NCI-H1105 treated with DMSO at 0.1 percent for 48 hours (cell line): ENCODE measurements around the gene LINC00632.
"Not testable (repeated sequence)": the region's sequence is repeated elsewhere in the genome, so short reads cannot be mapped to it uniquely, and the experiment has no call there.

Experiments
- DNase-seq: peaks from one replicate; lab custom pipeline; 2025; lab: John Stamatoyannopoulos, UW

LINC00632 gene

GRCh38 chrX:140709421-140709846 is at the start of gene LINC00632:
TSS of gene LINC00632 (plus strand) at chrX:140709759.
- DNase-seq: peak; percentile 30

GRCh38 chrX:140661643-140662042 is 47.9 kb upstream of the LINC00632 start:
- DNase-seq: no peak

GRCh38 chrX:140664939-140665338 is 44.6 kb upstream of the LINC00632 start:
- DNase-seq: no peak

GRCh38 chrX:140672840-140673731 is 36.5 kb upstream of the LINC00632 start:
- DNase-seq: no peak

GRCh38 chrX:140687706-140688105 is 21.9 kb upstream of the LINC00632 start:
- DNase-seq: no peak

GRCh38 chrX:140691596-140691995 is 18.0 kb upstream of the LINC00632 start:
- not testable (repeated sequence) for DNase-seq

- DNase-seq: no peak
Observed at GRCh38 chrX:140697618-140698017, 11.9 kb upstream of the LINC00632 start.

- DNase-seq: peak; percentile 4
Observed at GRCh38 chrX:140701480-140701879, 8.1 kb upstream of the LINC00632 start.

- peak; percentile 4 for DNase-seq
Observed at GRCh38 chrX:140710710-140711109, 1.2 kb downstream of the LINC00632 start.

GRCh38 chrX:140711894-140712293 is 2.3 kb downstream of the LINC00632 start:
- DNase-seq: no peak

GRCh38 chrX:140712413-140713173 is 3.0 kb downstream of the LINC00632 start:
- DNase-seq: peak; percentile 44

- no peak for DNase-seq
Observed at GRCh38 chrX:140713174-140713539, 3.6 kb downstream of the LINC00632 start.

GRCh38 chrX:140715787-140716186 is 6.2 kb downstream of the LINC00632 start:
- DNase-seq: no peak

GRCh38 chrX:140723121-140723715 is 13.7 kb downstream of the LINC00632 start:
- no peak for DNase-seq

GRCh38 chrX:140724309-140724708 is 14.8 kb downstream of the LINC00632 start:
- no peak for DNase-seq

GRCh38 chrX:140724736-140725135 is 15.2 kb downstream of the LINC00632 start:
- no peak for DNase-seq

- no peak for DNase-seq
Observed at GRCh38 chrX:140725500-140725899, 15.9 kb downstream of the LINC00632 start.

- peak; percentile 48 for DNase-seq
Observed at GRCh38 chrX:140733766-140734342, 24.3 kb downstream of the LINC00632 start.

- no peak for DNase-seq
Observed at GRCh38 chrX:140744085-140744484, 34.5 kb downstream of the LINC00632 start.

- DNase-seq: peak; percentile 11
Observed at GRCh38 chrX:140756941-140757340, 47.4 kb downstream of the LINC00632 start.

GRCh38 chrX:140762061-140762460 is 52.5 kb downstream of the LINC00632 start:
- DNase-seq: peak; percentile 39

- peak; percentile 11 for DNase-seq
Observed at GRCh38 chrX:140764401-140764919, 54.9 kb downstream of the LINC00632 start.
